GM20000 (cell line): ENCODE data around the gene TXNRD3.

ENCODE experiments used
- DNase-seq: peaks from one replicate; pipeline ENCODE4 v3.0.0; 2012; ENCODE audit warnings: low spot score
- TF ChIP-seq, protein P1 (sequence below): IDR thresholded peaks from 2 replicates; pipeline ENCODE4 v1.5.1; 2012; ENCODE audit warnings: mild to moderate bottlenecking, control low read depth; ENCODE audit errors: extremely low read depth, missing control alignments

The TXNRD3 gene

DNA sequence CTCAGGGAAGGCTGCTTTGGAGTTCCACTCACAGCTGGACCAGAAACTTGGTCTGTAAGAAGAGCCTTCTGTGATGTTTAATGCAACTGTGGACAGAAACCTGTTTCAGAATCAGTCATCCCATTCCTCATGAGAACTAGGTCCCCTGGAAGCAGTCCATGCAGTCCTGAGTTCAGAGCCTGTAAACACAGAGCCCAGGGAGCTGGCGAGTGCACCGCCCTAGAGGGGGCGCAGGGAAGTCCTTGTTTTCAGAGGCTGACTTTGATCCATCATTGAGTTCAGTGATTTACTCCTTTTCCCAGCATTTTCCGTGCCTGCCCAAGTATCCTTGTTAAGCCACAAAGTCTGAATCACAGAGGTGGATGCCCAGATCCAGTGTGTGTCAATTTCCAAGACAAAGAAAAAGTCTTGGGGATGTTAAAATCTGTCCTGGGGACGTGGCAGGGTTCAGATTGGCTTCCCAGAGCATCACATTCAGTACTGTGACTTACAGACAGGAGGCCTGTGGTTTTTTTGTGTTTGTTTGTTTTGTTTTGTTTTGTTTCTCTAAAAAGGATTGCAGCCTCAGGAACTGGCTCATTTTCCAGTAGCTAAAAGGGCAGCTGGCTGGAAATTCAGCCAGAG, 9.8 kb upstream of the TXNRD3 start:
- TF ChIP-seq, protein P1, sequence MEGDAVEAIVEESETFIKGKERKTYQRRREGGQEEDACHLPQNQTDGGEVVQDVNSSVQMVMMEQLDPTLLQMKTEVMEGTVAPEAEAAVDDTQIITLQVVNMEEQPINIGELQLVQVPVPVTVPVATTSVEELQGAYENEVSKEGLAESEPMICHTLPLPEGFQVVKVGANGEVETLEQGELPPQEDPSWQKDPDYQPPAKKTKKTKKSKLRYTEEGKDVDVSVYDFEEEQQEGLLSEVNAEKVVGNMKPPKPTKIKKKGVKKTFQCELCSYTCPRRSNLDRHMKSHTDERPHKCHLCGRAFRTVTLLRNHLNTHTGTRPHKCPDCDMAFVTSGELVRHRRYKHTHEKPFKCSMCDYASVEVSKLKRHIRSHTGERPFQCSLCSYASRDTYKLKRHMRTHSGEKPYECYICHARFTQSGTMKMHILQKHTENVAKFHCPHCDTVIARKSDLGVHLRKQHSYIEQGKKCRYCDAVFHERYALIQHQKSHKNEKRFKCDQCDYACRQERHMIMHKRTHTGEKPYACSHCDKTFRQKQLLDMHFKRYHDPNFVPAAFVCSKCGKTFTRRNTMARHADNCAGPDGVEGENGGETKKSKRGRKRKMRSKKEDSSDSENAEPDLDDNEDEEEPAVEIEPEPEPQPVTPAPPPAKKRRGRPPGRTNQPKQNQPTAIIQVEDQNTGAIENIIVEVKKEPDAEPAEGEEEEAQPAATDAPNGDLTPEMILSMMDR: no peak
- DNase-seq: no peak

DNA sequence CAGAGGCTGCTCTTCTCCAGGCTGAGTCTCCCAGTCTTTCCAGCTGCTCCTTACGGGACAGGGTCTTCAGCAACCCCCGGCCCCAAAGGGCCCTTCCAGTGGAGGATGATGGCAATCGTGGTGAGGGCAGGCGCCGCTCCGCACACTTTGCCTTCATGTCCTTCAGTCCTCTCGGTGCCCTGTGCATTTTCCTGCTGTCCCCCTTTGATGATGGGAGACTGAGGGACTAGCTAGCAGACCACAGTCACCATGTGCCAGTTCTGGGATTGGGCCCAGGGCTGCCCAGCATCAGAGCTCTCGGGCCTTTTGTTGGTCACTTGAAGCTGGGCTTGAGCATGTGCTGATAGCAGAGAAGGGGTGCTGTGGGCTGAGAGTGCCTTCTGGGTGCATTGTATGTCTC, 8.8 kb upstream of the TXNRD3 start:
- no peak for DNase-seq
- TF ChIP-seq, protein P1: no peak

DNA sequence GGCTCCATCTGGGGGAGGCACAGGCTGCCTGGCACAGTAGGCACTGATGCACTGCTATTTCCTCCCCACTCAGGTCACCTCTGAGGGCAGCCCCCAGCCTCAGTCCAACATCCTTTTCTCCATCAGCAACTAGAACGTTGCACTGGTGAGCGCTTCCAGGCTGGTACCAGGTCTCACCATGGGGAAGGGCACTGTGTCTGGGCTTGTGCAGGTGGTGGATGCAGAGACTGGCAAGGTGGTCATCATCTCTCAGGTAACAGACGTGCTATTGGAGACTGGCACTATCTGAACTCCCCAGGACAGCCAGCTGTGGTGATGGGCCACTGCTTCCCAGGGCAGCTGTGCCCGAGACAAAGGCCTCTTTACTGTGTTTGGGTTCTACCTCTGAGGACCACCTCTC, 8.3 kb upstream of the TXNRD3 start:
- DNase-seq: no peak

DNA sequence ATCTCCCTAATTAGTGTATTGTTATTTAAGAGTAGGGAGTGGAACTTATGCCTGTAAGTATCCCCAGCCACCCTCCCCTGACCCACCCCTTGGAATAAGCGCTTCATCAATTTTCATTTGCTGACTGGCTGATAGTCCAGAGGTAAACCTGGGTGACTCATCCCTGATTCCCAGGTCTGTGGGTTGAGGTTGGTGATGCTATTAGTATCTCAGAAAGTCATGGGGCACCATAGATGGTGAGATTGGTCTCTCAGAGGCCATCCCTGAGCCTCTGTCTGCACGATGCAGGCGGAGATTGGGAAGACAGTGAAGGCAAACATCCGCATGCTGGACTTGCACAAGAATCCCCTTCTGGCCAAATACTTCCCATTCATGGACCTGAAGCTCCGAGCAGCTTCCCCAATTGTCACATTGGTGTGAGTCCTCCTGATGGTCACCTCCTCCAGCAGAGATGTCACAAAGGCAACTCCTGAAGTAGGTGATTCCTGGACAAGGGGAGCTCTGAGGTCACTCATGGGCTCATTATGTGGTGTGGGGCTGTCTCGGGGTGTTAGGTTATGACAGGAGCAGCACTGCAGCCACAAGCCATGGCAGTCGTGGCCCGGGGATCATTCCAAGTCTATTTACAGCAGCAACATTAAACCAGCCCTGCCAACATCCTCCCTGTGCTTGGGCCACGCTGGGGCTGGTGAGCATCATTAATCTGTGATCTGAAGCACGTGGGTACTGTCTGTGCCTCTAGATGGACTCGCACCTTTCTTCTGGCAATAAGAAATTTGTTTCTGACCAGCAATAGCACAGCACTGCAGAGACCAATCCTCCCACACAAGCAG, 6.8 kb upstream of the TXNRD3 start:
- no peak for DNase-seq
- TF ChIP-seq, protein P1: no peak

More for the DNA sequence above, 8.3 kb upstream of the TXNRD3 start:
- TF ChIP-seq, protein P1: no peak

DNA sequence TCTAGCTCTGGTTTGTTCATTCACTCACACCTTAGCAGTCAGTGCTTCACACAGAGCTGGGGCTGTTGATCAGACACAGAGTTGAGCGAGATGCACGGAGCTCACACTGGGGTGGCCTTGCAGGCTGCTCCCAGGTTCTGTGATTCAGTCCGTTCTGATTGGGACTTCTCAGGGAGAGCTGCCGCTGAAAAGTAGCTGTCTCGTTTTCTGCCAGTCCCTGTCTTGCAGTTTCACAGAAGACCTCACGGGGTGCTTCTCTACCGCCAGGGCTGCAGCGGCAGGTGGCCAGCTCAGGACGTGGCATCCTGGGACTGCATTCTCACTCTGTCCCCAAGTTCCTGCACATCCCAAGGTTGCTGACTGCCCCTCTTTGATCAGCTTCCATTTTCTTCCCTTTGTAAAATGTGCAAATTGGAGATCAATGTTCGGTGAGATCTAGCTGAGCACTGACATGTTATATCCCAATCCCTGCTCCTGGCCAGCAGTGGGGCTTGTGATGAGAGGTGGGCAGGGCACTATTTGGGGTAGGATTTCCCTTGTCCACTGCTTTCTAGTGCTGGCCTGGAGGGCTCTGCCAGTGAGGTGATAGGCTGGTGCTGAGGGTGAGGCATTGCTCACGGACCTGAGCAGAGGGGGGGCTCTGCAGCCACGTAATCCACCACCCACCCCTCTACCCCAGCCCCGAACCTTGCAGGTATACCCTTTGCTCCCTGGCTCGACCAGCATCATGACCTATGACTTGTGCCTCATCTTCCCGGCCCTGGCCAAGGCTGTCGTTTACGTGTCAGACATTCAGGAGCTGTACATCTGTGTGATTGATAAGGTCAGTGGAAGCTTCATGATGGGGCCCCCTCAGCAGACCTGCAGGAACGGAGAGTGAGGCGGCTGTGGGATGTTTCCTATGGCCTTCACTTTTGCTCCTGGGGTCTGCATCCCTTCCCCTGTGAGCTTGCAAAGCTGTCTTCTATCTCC, 5.3 kb upstream of the TXNRD3 start:
- TF ChIP-seq, protein P1: no peak
- no peak for DNase-seq

DNA sequence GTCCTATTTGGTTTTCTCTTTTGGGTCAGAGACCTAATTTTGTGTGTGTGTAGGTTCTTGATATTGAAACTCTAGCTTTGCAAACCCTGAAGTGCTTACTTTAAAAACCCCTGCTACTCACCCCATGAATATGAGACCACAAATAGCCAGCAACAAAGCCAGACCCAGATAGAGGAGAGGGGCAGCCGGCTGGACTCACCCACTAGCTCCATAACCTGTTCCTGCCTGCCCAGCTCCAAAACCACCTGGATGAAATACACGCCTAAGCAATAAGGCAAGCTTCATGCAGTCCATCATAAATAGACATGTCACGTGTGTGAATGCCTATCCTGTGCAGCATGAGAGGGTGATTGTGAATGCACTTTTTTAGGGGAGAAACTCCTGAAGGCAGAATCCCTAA, 3.7 kb upstream of the TXNRD3 start:
- TF ChIP-seq, protein P1: no peak
- no peak for DNase-seq
